Erythroblast (primary cell): ENCODE results near the gene XPOT.

ENCODE experiments used
- GATA1 ChIP-seq: IDR thresholded peaks from 2 replicates; pipeline ENCODE4 v1.6.1; 2011; ENCODE audit warnings: low read depth, mild to moderate bottlenecking, control low read depth, low read length, moderate library complexity
- POLR2A ChIP-seq: IDR thresholded peaks from 2 replicates; pipeline ENCODE4 v1.6.1; 2011; ENCODE audit warnings: mild to moderate bottlenecking, low read length

- TF ChIP-seq POLR2A (no peak), GATA1 (no peak)
Observed at GRCh38 chr12:64427988-64428387, 23.8 kb downstream of the XPOT start.
